Breast epithelium (tissue), 3 donors: Measurements from ENCODE around the gene PTPRH.

Experiments
- POLR2AphosphoS5 ChIP-seq, 3 donors: sonication (generic); formaldehyde crosslinking; IDR thresholded peaks; one replicate each; pipeline ENCODE4 v1.6.1; 2017; ENCODE audit warnings: antibody characterized with exemption in 3 of 3
- TF ChIP-seq, protein P1 (sequence below), 3 donors: fragments of 450-650 bp; IDR thresholded peaks; one replicate each; pipeline ENCODE4 v1.5.1; 2016 to 2017; ENCODE audit warnings: antibody characterized with exemption in 3 of 3, mild to moderate bottlenecking in 3 of 3, moderate library complexity in 3 of 3

GRCh38 chr19:55223291-55224037 lies 14.2 kb upstream of the PTPRH start:
- TF ChIP-seq, protein P1, sequence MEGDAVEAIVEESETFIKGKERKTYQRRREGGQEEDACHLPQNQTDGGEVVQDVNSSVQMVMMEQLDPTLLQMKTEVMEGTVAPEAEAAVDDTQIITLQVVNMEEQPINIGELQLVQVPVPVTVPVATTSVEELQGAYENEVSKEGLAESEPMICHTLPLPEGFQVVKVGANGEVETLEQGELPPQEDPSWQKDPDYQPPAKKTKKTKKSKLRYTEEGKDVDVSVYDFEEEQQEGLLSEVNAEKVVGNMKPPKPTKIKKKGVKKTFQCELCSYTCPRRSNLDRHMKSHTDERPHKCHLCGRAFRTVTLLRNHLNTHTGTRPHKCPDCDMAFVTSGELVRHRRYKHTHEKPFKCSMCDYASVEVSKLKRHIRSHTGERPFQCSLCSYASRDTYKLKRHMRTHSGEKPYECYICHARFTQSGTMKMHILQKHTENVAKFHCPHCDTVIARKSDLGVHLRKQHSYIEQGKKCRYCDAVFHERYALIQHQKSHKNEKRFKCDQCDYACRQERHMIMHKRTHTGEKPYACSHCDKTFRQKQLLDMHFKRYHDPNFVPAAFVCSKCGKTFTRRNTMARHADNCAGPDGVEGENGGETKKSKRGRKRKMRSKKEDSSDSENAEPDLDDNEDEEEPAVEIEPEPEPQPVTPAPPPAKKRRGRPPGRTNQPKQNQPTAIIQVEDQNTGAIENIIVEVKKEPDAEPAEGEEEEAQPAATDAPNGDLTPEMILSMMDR (IDR thresholded peaks at IDR 0.05): no peak
- TF ChIP-seq POLR2AphosphoS5 (IDR thresholded peaks at IDR 0.05): no peak
